NT2/D1 (cell line): ENCODE results near the gene GSAP.

Experiments used
- SUZ12 ChIP-seq: IDR thresholded peaks from 2 replicates; pipeline ENCODE4 v1.6.1; 2011; ENCODE audit not compliant: insufficient read length, insufficient read depth; ENCODE audit errors: extremely low read depth
- YY1 ChIP-seq: IDR thresholded peaks from 2 replicates; pipeline ENCODE4 v1.6.1; 2011; ENCODE audit not compliant: insufficient read length, insufficient read depth
- ZNF274 ChIP-seq: IDR thresholded peaks from 2 replicates; pipeline ENCODE4 v1.6.1; 2011; ENCODE audit warnings: mild to moderate bottlenecking, low read depth, low read length

DNA sequence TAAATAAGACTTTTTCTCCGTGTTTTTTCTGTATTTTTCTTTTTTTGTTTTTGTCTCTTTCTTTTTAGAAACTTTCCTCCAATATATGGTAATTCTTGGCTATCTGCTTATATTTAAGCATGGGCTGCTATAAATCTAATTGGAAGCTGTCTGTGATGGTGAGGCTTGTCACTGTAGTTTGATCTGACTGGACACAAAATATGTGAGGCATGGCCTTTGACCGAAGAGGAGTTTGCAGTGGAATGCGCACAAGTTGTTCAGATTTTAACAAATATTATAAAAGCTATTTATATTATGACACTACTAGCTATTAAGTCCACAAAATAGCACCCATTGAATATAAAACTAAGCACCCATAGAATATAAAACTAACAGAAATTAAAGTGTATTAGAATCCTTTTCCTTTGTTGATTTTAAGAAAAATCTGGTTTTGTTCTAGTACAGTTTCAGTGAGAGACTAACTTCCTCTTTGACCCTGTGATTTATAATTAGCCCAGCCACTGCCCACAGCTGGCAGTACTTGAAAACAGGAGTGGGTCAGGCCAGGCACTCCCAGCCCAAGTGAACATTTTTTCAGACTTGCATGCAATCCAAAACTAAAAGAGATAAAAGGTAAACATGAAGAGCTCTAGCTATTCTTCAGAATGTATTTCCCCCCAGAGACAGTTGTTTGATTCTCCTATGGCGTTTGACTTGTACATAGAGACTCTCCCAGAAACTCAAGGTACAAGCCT, 146.6 kb downstream of the GSAP start:
- TF ChIP-seq YY1 (no peak), ZNF274 (no peak), SUZ12 (no peak)
